ENCODE measurements around the gene ITGB6.

ITGB6 gene

DNA sequence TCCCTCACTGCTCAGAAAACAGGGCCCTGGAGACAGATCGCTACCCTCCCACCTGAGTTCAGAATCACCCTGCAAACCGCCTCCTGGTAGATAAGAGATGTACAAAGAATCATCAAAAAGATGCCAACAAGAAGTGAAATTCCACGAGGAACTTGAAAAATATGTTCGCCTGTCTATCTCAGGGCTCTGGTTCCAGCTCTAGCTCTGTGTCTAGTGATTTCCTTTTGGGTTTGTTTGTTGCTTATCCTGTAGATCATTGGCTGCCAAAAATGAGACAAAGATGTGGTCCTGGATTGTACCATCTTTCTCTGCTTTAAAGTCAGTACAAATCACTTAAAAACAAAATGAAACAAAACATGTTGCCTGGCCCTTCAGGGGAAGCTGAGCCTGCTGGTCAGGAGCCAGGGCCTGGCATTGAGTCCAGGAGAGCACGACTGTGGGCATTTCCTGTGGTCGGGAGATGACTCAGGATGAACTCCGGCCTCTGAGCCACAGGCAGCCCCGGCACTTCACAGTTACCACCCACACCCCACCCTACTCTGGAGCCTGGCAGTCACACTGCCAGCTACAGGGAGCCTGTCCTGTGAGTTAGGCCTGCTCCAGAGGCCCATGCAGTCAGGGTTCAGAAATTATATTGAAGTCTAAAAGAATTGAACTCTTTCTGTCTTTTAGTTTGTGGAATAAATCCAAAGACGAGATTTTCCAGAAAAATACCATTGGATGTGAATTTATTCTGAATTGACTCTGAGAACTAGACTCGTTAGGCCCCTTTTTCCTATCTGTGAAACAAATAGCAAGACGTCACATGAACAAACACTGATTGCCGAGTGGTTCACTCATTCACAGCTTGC, 8.0 kb upstream of the ITGB6 start:
- TF ChIP-seq, protein P1, sequence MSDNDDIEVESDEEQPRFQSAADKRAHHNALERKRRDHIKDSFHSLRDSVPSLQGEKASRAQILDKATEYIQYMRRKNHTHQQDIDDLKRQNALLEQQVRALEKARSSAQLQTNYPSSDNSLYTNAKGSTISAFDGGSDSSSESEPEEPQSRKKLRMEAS (IDR thresholded peaks at IDR 0.05), result peak; percentile 80
- TF ChIP-seq EGR1 (IDR thresholded peaks at IDR 0.05) (no peak), EP300 (IDR thresholded peaks at IDR 0.05; ENCODE audit: borderline replicate concordance) (peak; percentile 97), FOXM1 (IDR thresholded peaks at IDR 0.05; ENCODE audit: borderline replicate concordance, low read depth) (peak; percentile 90), ZBTB7A (IDR thresholded peaks at IDR 0.05; ENCODE audit: low read depth) (no peak), TAF1 (IDR thresholded peaks at IDR 0.05; ENCODE audit: low read depth) (peak; percentile 50; the same call in 1 of the 2 replicates), TEAD4 (IDR thresholded peaks at IDR 0.05) (peak; percentile 83), TCF12 (IDR thresholded peaks at IDR 0.05; ENCODE audit: low read depth) (peak; percentile 97), CEBPB (IDR thresholded peaks at IDR 0.05) (no peak; the same call in 1 of the 2 replicates), RAD21 (IDR thresholded peaks at IDR 0.05; ENCODE audit: low read depth) (peak; percentile 37), YY1 (IDR thresholded peaks at IDR 0.05; ENCODE audit: low read depth) (no peak), NFIC (IDR thresholded peaks at IDR 0.05) (peak; percentile 97), CREB1 (IDR thresholded peaks at IDR 0.05; ENCODE audit: low read depth) (no peak)

DNA sequence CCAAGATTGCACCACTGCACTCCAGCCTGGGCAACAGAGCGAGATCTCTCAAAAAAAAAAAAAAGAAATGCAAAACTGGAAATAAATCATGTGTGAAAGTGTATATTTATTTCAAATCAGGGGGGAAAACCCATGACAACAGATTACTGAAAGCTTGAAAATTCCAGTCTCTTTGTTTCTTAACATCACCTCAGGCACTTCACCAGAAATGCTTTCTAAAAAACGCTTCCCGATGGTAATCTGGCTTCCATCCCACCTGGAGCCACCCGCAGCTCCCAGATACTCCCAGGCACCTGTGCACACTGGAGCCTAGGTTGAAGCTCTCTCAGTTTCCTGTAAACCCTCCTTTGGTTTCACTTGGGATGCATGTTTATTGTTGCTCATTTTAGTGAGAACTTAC, 7.2 kb upstream of the ITGB6 start:
- TF ChIP-seq NFIC (IDR thresholded peaks at IDR 0.05) (peak; percentile 43), RAD21 (IDR thresholded peaks at IDR 0.05; ENCODE audit: low read depth) (no peak), EP300 (IDR thresholded peaks at IDR 0.05; ENCODE audit: borderline replicate concordance) (peak; percentile 46; the same call in 1 of the 2 replicates), EGR1 (IDR thresholded peaks at IDR 0.05) (no peak), YY1 (IDR thresholded peaks at IDR 0.05; ENCODE audit: low read depth) (no peak), TCF12 (IDR thresholded peaks at IDR 0.05; ENCODE audit: low read depth) (0 out of 2 replicates have a peak, but pooled peaks have one; percentile 18)

DNA sequence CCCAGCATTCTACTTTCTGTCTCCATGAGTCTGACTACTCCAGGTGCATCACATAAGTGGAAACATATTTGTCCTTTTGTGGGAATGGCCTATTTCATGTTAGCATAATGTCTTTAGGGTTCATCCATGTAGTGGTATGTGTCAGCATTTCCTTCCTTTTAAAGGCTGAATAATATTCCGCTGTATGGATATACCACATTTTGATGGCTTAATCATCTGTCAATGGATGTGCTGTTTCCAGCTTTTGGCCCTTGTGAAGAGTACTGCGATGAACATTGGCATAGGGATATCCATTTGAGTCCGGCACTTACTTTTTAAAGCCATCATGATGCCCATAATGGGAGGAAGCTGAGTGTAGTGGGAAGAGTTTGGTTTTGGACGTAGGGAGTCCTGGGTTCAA, 6.4 kb upstream of the ITGB6 start:
- TF ChIP-seq YY1 (IDR thresholded peaks at IDR 0.05; ENCODE audit: low read depth) (no peak), RAD21 (IDR thresholded peaks at IDR 0.05; ENCODE audit: low read depth) (no peak), FOXM1 (IDR thresholded peaks at IDR 0.05; ENCODE audit: borderline replicate concordance, low read depth) (no peak), TAF1 (IDR thresholded peaks at IDR 0.05; ENCODE audit: low read depth) (no peak), EP300 (IDR thresholded peaks at IDR 0.05; ENCODE audit: borderline replicate concordance) (no peak)

DNA sequence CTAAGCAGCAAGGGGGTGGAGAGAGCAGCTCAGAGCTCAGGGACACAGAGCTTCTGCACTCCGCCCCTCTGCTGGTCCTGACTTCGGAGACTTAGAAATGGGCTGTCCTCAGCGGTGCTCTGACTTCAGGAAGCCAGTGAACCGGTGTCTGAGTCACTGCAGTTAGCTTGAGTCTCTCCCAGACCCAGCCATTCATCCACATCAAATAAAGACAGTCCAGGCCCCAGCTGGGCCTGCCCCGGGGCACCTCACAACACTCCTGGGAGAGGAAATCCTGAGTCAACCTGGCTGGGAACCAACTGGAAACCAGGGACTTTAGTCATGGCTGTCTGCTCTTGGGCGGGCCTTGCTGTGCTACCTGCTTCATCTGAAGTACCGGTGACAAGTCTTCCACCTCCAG, 5.4 kb upstream of the ITGB6 start:
- TF ChIP-seq, protein P1 (IDR thresholded peaks at IDR 0.05), result no peak
- TF ChIP-seq, protein P2, sequence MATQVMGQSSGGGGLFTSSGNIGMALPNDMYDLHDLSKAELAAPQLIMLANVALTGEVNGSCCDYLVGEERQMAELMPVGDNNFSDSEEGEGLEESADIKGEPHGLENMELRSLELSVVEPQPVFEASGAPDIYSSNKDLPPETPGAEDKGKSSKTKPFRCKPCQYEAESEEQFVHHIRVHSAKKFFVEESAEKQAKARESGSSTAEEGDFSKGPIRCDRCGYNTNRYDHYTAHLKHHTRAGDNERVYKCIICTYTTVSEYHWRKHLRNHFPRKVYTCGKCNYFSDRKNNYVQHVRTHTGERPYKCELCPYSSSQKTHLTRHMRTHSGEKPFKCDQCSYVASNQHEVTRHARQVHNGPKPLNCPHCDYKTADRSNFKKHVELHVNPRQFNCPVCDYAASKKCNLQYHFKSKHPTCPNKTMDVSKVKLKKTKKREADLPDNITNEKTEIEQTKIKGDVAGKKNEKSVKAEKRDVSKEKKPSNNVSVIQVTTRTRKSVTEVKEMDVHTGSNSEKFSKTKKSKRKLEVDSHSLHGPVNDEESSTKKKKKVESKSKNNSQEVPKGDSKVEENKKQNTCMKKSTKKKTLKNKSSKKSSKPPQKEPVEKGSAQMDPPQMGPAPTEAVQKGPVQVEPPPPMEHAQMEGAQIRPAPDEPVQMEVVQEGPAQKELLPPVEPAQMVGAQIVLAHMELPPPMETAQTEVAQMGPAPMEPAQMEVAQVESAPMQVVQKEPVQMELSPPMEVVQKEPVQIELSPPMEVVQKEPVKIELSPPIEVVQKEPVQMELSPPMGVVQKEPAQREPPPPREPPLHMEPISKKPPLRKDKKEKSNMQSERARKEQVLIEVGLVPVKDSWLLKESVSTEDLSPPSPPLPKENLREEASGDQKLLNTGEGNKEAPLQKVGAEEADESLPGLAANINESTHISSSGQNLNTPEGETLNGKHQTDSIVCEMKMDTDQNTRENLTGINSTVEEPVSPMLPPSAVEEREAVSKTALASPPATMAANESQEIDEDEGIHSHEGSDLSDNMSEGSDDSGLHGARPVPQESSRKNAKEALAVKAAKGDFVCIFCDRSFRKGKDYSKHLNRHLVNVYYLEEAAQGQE (IDR thresholded peaks at IDR 0.05; ENCODE audit: low read depth), result no peak
- TF ChIP-seq CEBPB (IDR thresholded peaks at IDR 0.05) (no peak), YY1 (IDR thresholded peaks at IDR 0.05; ENCODE audit: low read depth) (peak; percentile 83), ZBTB7A (IDR thresholded peaks at IDR 0.05; ENCODE audit: low read depth) (no peak), FOXM1 (IDR thresholded peaks at IDR 0.05; ENCODE audit: borderline replicate concordance, low read depth) (peak; percentile 98), EGR1 (IDR thresholded peaks at IDR 0.05) (no peak), TAF1 (IDR thresholded peaks at IDR 0.05; ENCODE audit: low read depth) (no peak), TEAD4 (IDR thresholded peaks at IDR 0.05) (peak; percentile 89), NFIC (IDR thresholded peaks at IDR 0.05) (peak; percentile 100), RAD21 (IDR thresholded peaks at IDR 0.05; ENCODE audit: low read depth) (peak; percentile 21; the same call in 1 of the 2 replicates), CREB1 (IDR thresholded peaks at IDR 0.05; ENCODE audit: low read depth) (no peak), TCF12 (IDR thresholded peaks at IDR 0.05; ENCODE audit: low read depth) (peak; percentile 99), EP300 (IDR thresholded peaks at IDR 0.05; ENCODE audit: borderline replicate concordance) (peak; percentile 100)
- TF ChIP-seq, protein P3, sequence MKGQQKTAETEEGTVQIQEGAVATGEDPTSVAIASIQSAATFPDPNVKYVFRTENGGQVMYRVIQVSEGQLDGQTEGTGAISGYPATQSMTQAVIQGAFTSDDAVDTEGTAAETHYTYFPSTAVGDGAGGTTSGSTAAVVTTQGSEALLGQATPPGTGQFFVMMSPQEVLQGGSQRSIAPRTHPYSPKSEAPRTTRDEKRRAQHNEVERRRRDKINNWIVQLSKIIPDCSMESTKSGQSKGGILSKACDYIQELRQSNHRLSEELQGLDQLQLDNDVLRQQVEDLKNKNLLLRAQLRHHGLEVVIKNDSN (IDR thresholded peaks at IDR 0.05), result no peak

GRCh38 chr2:160203422-160203821, 3.4 kb upstream of the ITGB6 start:
- TF ChIP-seq, protein P2 (IDR thresholded peaks at IDR 0.05; ENCODE audit: low read depth), result peak; percentile 42; the same call in 1 of the 2 replicates
- no peak for TF ChIP-seq YY1 (IDR thresholded peaks at IDR 0.05; ENCODE audit: low read depth)
- TF ChIP-seq FOXM1 (IDR thresholded peaks at IDR 0.05; ENCODE audit: borderline replicate concordance, low read depth), result no peak

DNA sequence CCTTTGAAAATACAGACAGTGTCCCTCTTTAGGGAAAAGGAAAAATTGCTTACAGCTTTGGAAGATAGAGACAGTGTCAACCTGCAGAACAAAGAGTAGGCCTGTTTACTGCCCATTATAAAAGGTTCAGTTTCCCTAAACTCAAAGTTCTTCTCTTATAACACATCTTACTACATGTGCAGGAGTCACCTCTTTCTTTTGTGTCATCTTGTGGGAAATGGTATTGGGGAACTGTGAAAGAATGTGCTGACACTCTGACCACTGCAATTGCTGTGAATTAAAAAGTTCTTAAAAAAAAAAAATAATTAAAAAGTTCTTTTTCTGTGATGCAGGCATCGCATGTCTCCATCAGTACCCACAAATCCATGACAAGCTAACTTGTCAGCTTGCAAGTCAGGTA, 2.9 kb upstream of the ITGB6 start:
- TF ChIP-seq EGR1 (IDR thresholded peaks at IDR 0.05) (no peak), EP300 (IDR thresholded peaks at IDR 0.05; ENCODE audit: borderline replicate concordance) (no peak), FOXM1 (IDR thresholded peaks at IDR 0.05; ENCODE audit: borderline replicate concordance, low read depth) (no peak), ZBTB7A (IDR thresholded peaks at IDR 0.05; ENCODE audit: low read depth) (no peak), YY1 (IDR thresholded peaks at IDR 0.05; ENCODE audit: low read depth) (no peak), TEAD4 (IDR thresholded peaks at IDR 0.05) (no peak), CEBPB (IDR thresholded peaks at IDR 0.05) (no peak), TAF1 (IDR thresholded peaks at IDR 0.05; ENCODE audit: low read depth) (no peak)
- TF ChIP-seq, protein P2 (IDR thresholded peaks at IDR 0.05; ENCODE audit: low read depth), result no peak
- TF ChIP-seq, protein P3 (IDR thresholded peaks at IDR 0.05), result no peak
- TF ChIP-seq, protein P1 (IDR thresholded peaks at IDR 0.05), result no peak
